Ovary (tissue), 9 donors: ENCODE measurements around the gene POLE2. TPM values are rescaled to one million over a fixed set of nuclear protein-coding genes. Genes with fewer than 3 reads are reported as not detected.
A peak's percentile ranks its signal among the peaks of the same experiment; 100 is the strongest.

Experiments
- DNase-seq, 5 donors: peaks; one replicate each; pipeline ENCODE4 v3.0.0-alpha.2; 2019 to 2020
- H3K27ac ChIP-seq, 2 donors: fragments of 200-600 bp; one replicate each; pipeline versions ENCODE4 v1.5.1 to v1.8.0; 2019 to 2022
- H3K27me3 ChIP-seq: fragments of 200-600 bp; one replicate; pipeline ENCODE4 v1.8.0; 2022
- H3K36me3 ChIP-seq: fragments of 200-600 bp; sonication (generic); one replicate; pipeline ENCODE4 v1.5.1; 2019
- H3K4me1 ChIP-seq: one replicate; pipeline ENCODE4 v1.8.1; 2013; ENCODE audit warnings: mild to moderate bottlenecking, moderate library complexity; ENCODE audit not compliant: insufficient read depth
- H3K4me3 ChIP-seq: fragments of 200-600 bp; sonication (generic); one replicate; pipeline ENCODE4 v1.5.1; 2017
- H3K9me3 ChIP-seq, 2 donors: fragments of 200-600 bp in 1 of 2; sonication (generic) in 1 of 2; one replicate each; pipeline versions ENCODE4 v1.5.1 to v1.8.1; 2013 to 2019; ENCODE audit warnings: mild to moderate bottlenecking in 1 of 2, moderate library complexity in 1 of 2
- EP300 ChIP-seq: sonication (generic); formaldehyde crosslinking; IDR thresholded peaks from one replicate; pipeline ENCODE4 v1.6.1; 2017; ENCODE audit warnings: antibody characterized with exemption
- POLR2A ChIP-seq: fragments of 450-650 bp; IDR thresholded peaks from one replicate; pipeline ENCODE4 v1.6.1; 2017; ENCODE audit warnings: antibody characterized with exemption, mild to moderate bottlenecking, moderate library complexity
- WGBS, 3 donors: extraction: QIAGEN DNeasy Blood & Tissue Kit in 1 of 3; methylation state at CpG; one replicate each; pipeline versions ENCODE4 v1.1.5 to v1.1.7; 2013 to 2017; 5-methylcytosine and 5-hydroxymethylcytosine counted together
- intact Hi-C, 4 donors: fragments of 100-400 bp; cut with DNase I; formaldehyde crosslinking; loops; one replicate each; pipeline versions ENCODE4 v1.11.0 to v1.15.1; 2022 to 2023
- polyA plus RNA-seq, 2 donors: library from polyadenylated mRNA; stranded (reverse); fragments of 200-250 nt in 1 of 2; fragments of 350-450 nt in 1 of 2; fragmentation: Illumina TruSeq in 1 of 2; extraction: RNeasy Lipid Tissue Mini Kit (QIAGEN cat#74804) in 1 of 2; gene quantifications; one replicate each; pipeline ENCODE4 v1.2.3, GENCODE V29; 2013 to 2014
- total RNA-seq, 7 donors: library from RNA; depleted of rRNA in 2 of 7; stranded (reverse); fragments of >200 nt in 2 of 7; fragmentation: NEBNext Ultra II Directional in 3 of 7; extraction: Animal tissue kit (Norgen Biotek cat#: 25700) in 3 of 7; gene quantifications; one replicate each; pipeline versions ENCODE4 v1.1.0 to v1.2.4, GENCODE V29; 2016 to 2023
- TF ChIP-seq, protein P1 (sequence below), 3 donors: fragments of 450-650 bp in 2 of 3; fragments of 200-600 bp in 1 of 3; IDR thresholded peaks; one replicate each; pipeline versions ENCODE4 v1.5.1 to v1.8.0; 2016 to 2022; ENCODE audit warnings: antibody characterized with exemption in 3 of 3, mild to moderate bottlenecking in 1 of 3
- donor health status: DM: no; HTN: no; CAD: no; lungs with moderate emphysema.
- donor health status: DM: no; HTN: no; CAD: no.
- donor health status: Bipolar disorder and iron deficiency.
- donor health status: DM: yes; HTN: yes; CAD: no.
- donor health status: DM: no; HTN: no; CAD: no.
- donor health status: DM: yes; HTN: yes; CAD: no.

Gene POLE2
- total and polyA plus RNA-seq, 9 donors = 1.6 to 5.0 (median 2.5) TPM

DNA sequence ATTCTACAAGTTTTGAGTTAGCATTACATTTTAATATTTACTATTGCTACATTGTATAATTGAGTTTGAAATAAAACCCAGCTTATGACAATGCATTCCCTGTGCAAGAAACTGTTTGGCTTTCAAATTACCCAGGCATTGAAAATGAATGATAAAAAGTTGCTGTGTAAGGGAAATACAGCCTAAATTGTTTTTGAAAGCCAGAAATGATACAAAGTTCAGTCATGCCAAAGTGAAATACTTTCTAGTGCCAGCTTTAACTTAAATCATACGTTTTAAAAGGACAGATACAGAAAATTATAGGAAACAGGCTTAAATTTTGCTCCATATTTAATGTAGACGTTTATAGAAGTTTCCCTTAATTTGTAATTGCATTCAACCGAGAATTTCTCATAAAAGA lies 64.6 kb downstream of the POLE2 start:
- H3K9me3 ChIP-seq = no peaks in the 10 kb centered on the region
- peaks cover 11% of the 10 kb centered on the region for H3K4me1 ChIP-seq
- 16 to 31% (median 19%) methylated on average over 3 of the region's 3 CpGs for WGBS, 3 donors
- intact Hi-C loops = no loop called here
- H3K4me3 ChIP-seq = no peak overlapping the region
- TF ChIP-seq EP300 (no peak), POLR2A (no peak)
- TF ChIP-seq, protein P1, sequence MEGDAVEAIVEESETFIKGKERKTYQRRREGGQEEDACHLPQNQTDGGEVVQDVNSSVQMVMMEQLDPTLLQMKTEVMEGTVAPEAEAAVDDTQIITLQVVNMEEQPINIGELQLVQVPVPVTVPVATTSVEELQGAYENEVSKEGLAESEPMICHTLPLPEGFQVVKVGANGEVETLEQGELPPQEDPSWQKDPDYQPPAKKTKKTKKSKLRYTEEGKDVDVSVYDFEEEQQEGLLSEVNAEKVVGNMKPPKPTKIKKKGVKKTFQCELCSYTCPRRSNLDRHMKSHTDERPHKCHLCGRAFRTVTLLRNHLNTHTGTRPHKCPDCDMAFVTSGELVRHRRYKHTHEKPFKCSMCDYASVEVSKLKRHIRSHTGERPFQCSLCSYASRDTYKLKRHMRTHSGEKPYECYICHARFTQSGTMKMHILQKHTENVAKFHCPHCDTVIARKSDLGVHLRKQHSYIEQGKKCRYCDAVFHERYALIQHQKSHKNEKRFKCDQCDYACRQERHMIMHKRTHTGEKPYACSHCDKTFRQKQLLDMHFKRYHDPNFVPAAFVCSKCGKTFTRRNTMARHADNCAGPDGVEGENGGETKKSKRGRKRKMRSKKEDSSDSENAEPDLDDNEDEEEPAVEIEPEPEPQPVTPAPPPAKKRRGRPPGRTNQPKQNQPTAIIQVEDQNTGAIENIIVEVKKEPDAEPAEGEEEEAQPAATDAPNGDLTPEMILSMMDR (IDR thresholded peaks at IDR 0.05) = no peak
- H3K36me3 ChIP-seq = no peaks in the 10 kb centered on the region
- no peak for DNase-seq
- no peak overlapping the region for H3K27ac ChIP-seq
- no peaks in the 10 kb centered on the region for H3K27me3 ChIP-seq

DNA sequence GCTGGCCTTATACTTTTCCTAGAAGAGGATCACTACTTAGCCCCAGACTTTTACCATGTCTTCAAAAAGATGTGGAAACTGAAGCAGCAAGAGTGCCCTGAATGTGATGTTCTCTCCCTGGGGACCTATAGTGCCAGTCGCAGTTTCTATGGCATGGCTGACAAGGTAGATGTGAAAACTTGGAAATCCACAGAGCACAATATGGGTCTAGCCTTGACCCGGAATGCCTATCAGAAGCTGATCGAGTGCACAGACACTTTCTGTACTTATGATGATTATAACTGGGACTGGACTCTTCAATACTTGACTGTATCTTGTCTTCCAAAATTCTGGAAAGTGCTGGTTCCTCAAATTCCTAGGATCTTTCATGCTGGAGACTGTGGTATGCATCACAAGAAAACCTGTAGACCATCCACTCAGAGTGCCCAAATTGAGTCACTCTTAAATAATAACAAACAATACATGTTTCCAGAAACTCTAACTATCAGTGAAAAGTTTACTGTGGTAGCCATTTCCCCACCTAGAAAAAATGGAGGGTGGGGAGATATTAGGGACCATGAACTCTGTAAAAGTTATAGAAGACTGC lies 65.9 kb downstream of the POLE2 start:
- DNase-seq = no peak
- peaks cover 11% of the 10 kb centered on the region for H3K4me1 ChIP-seq
- H3K27ac ChIP-seq = no peak overlapping the region
- no peaks in the 10 kb centered on the region for H3K27me3 ChIP-seq
- no peak for TF ChIP-seq EP300
- TF ChIP-seq, protein P1 (IDR thresholded peaks at IDR 0.05) = no peak
- TF ChIP-seq POLR2A = no peak
- H3K9me3 ChIP-seq = no peaks in the 10 kb centered on the region
- no peaks in the 10 kb centered on the region for H3K36me3 ChIP-seq
- WGBS, 3 donors = 30 to 56% (median 42%) methylated on average over 3 of the region's 3 CpGs
- intact Hi-C loops = no loop called here
- peak overlapping the region; percentile 87 for H3K4me3 ChIP-seq

DNA sequence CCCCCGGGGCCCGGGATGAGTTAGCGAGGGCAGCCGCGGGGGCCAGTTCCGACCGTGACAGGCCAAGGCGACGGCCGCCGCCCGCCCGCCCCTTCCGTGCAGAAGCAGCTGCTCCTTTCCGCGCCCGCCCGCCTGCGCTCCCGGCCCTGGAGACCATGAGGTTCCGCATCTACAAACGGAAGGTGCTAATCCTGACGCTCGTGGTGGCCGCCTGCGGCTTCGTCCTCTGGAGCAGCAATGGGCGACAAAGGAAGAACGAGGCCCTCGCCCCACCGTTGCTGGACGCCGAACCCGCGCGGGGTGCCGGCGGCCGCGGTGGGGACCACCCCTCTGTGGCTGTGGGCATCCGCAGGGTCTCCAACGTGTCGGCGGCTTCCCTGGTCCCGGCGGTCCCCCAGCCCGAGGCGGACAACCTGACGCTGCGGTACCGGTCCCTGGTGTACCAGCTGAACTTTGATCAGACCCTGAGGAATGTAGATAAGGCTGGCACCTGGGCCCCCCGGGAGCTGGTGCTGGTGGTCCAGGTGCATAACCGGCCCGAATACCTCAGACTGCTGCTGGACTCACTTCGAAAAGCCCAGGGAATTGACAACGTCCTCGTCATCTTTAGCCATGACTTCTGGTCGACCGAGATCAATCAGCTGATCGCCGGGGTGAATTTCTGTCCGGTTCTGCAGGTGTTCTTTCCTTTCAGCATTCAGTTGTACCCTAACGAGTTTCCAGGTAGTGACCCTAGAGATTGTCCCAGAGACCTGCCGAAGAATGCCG lies 66.7 kb downstream of the POLE2 start:
- Histone ChIP-seq H3K4me1 (peaks cover 11% of the 10 kb centered on the region), H3K27me3 (no peaks in the 10 kb centered on the region), H3K27ac (peak overlapping the region; percentile 66 to 90), H3K36me3 (no peaks in the 10 kb centered on the region), H3K4me3 (peak overlapping the region; percentile 87), H3K9me3 (no peaks in the 10 kb centered on the region)
- TF ChIP-seq, protein P1 (IDR thresholded peaks at IDR 0.05) = no peak
- TF ChIP-seq POLR2A (no peak), EP300 (no peak)
- intact Hi-C loops = no loop called here
- WGBS, 3 donors = 2 to 5% (median 2%) methylated on average over 49 to 65 of the region's 65 CpGs
- peak; percentile 62 to 85 (median 68) for DNase-seq

DNA sequence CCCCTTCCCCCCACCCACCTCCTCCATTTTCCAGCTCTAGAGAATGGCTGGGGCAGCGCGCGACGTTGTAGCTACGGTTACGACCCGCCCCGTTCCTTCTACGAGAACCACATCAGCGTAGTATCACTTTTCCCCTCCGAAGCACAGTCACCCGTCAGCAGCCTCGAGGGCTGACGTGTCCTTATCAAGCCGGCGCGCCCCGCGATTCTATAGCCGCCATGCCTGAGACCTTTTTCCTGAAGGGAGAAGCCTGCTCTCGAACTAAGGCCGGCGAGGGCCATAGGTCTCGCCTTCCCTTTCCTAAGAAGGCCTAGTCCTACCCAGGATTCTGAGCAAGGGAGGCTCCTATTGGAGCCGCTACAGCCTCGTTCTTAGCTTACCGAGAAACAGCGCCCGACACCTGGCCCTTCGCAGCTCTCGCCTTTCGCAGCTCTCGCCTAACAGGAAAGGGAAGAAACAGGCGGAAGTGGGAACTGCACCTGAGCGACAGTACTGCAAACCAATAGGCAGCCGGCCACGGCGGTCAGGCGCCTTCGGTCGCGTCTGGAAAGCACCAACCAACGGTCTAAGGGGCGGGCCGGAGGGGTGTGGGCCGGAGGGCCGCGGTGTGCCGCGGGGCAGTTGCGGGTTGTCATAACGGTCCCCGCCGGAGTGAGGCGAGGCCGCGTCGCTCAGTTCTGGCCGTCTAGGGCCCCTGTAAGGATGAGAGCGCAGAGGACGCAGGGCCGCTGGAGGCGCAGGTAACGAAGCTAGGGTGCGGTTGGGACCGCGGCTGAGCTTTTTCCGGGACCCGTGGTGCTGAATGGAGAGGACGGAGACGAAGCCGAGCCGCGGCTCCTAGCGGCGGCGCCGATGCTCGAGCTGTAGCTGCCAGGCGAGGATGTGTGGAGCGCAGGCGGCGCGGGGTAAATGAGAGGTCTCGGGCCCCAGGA lies 67.6 kb downstream of the POLE2 start, which contains the start of the genes MGAT2 and RPL36AL:
TSS of gene MGAT2 (plus strand) at position 618 of the 932 bp plus-strand sequence. CDS start 470 bp downstream, outside the sequence.
TSS of gene RPL36AL (minus strand) at position 445 of the 932 bp plus-strand sequence. CDS start 1,522 bp downstream, outside the sequence.
- H3K27me3 ChIP-seq = no peaks in the 10 kb centered on the region
- intact Hi-C loops = no loop called here
- TF ChIP-seq POLR2A = peak; percentile 90
- no peak for TF ChIP-seq EP300
- TF ChIP-seq, protein P1 (IDR thresholded peaks at IDR 0.05) = peak in 2 of 3 donors; percentile 45 to 63
- WGBS, 3 donors = 0 to 1% (median 0%) methylated on average over 74 to 85 of the region's 85 CpGs
- H3K9me3 ChIP-seq = no peaks in the 10 kb centered on the region
- no peaks in the 10 kb centered on the region for H3K36me3 ChIP-seq
- peak; percentile 98 to 99 (median 99) for DNase-seq
- peaks cover 11% of the 10 kb centered on the region for H3K4me1 ChIP-seq
- H3K27ac ChIP-seq = peak within 1 kb of the TSS; percentile 66 to 90
- peak within 1 kb of the TSS; percentile 87 for H3K4me3 ChIP-seq
